HepG2 (cell line): ENCODE data around the gene RSPH4A. TPM values are rescaled to one million over a fixed set of nuclear protein-coding genes. Genes with fewer than 3 reads are reported as not detected.

Experiments used
- BCL6 ChIP-seq: IDR thresholded peaks from 2 replicates; pipeline ENCODE4 v1.6.1; 2016; ENCODE audit warnings: missing genetic modification reagents, missing compliant biosample characterization
- CBX2 ChIP-seq, 2 experiments: fragments of 200-600 bp in 1 of 2; sonication (generic); formaldehyde crosslinking in 1 of 2; IDR thresholded peaks; 2 replicates each; pipeline versions ENCODE4 v1.7.0 to v1.8.1; 2018 to 2022; ENCODE audit warnings: low read depth in 2 of 2, low read length in 1 of 2, mild to moderate bottlenecking in 1 of 2, missing genetic modification reagents in 1 of 2
- CBX5 ChIP-seq: sonication (generic); formaldehyde crosslinking; IDR thresholded peaks from 2 replicates; pipeline ENCODE4 v1.4.0; 2020; ENCODE audit warnings: missing genetic modification reagents, borderline replicate concordance
- DMAP1 ChIP-seq: IDR thresholded peaks from 2 replicates; pipeline ENCODE4 v1.6.1; 2016
- FOXC1 ChIP-seq: sonication (generic); formaldehyde crosslinking; IDR thresholded peaks from 2 replicates; pipeline ENCODE4 v1.8.0; 2022; ENCODE audit warnings: mild to moderate bottlenecking, missing genetic modification reagents, borderline replicate concordance
- FOXK2 ChIP-seq: fragments of 450-650 bp; IDR thresholded peaks from 2 replicates; pipeline ENCODE4 v1.6.1; 2016
- GMEB1 ChIP-seq: sonication (generic); formaldehyde crosslinking; IDR thresholded peaks from 2 replicates; pipeline ENCODE4 v1.5.1; 2020; ENCODE audit warnings: missing genetic modification reagents, mild to moderate bottlenecking, borderline replicate concordance
- NFKB2 ChIP-seq: sonication (generic); formaldehyde crosslinking; IDR thresholded peaks from 2 replicates; pipeline ENCODE4 v1.4.0; 2020; ENCODE audit warnings: missing genetic modification reagents, borderline replicate concordance
- PPARG ChIP-seq: conservative IDR thresholded peaks from 2 replicates; pipeline ENCODE4 v1.6.1; 2016; ENCODE audit warnings: missing biosample characterization, missing genetic modification reagents
- SIN3A ChIP-seq: IDR thresholded peaks from 2 replicates; pipeline ENCODE4 v1.6.1; 2011; ENCODE audit warnings: low read depth, mild to moderate bottlenecking, control low read depth, low read length, borderline replicate concordance
- TBL1XR1 ChIP-seq: fragments of 150-350 bp; IDR thresholded peaks from 2 replicates; pipeline ENCODE4 v1.6.1; 2014; ENCODE audit warnings: borderline replicate concordance, low read length; ENCODE audit not compliant: partially characterized antibody
- TERF1 ChIP-seq: sonication (generic); formaldehyde crosslinking; IDR thresholded peaks from 2 replicates; pipeline ENCODE4 v1.8.0; 2022; ENCODE audit warnings: mild to moderate bottlenecking, missing genetic modification reagents, moderate library complexity
- TFDP1 ChIP-seq: IDR thresholded peaks from 2 replicates; pipeline ENCODE4 v1.6.1; 2016; ENCODE audit warnings: missing compliant biosample characterization, missing genetic modification reagents, borderline replicate concordance
- ZC3H4 ChIP-seq: sonication (generic); formaldehyde crosslinking; IDR thresholded peaks from 2 replicates; pipeline ENCODE4 v1.4.0; 2020; ENCODE audit warnings: missing genetic modification reagents, borderline replicate concordance
- ZNF264 ChIP-seq: sonication (generic); formaldehyde crosslinking; IDR thresholded peaks from 2 replicates; pipeline ENCODE4 v1.4.0; 2020; ENCODE audit warnings: missing genetic modification reagents
- ZNF350 ChIP-seq: sonication (generic); formaldehyde crosslinking; IDR thresholded peaks from 2 replicates; pipeline ENCODE4 v1.4.0; 2020; ENCODE audit warnings: mild to moderate bottlenecking, low read depth, missing genetic modification reagents, borderline replicate concordance
- ZNF383 ChIP-seq: sonication (generic); formaldehyde crosslinking; IDR thresholded peaks from 2 replicates; pipeline ENCODE4 v1.4.0; 2020; ENCODE audit warnings: missing genetic modification reagents, mild to moderate bottlenecking, borderline replicate concordance
- ZNF609 ChIP-seq: sonication (generic); formaldehyde crosslinking; IDR thresholded peaks from 2 replicates; pipeline ENCODE4 v1.4.0; 2020; ENCODE audit warnings: mild to moderate bottlenecking, missing genetic modification reagents, borderline replicate concordance
- ZNF644 ChIP-seq: IDR thresholded peaks from 2 replicates; pipeline ENCODE4 v1.6.1; 2016; ENCODE audit warnings: low read depth
- ZNF703 ChIP-seq: sonication (generic); formaldehyde crosslinking; IDR thresholded peaks from 2 replicates; pipeline ENCODE4 v1.5.1; 2020; ENCODE audit warnings: missing genetic modification reagents, mild to moderate bottlenecking, moderate library complexity, borderline replicate concordance
- ZNF766 ChIP-seq: sonication (generic); formaldehyde crosslinking; IDR thresholded peaks from 2 replicates; pipeline ENCODE4 v1.5.0; 2020; ENCODE audit warnings: missing genetic modification reagents, borderline replicate concordance
- polyA plus RNA-seq, 8 experiments: library from polyadenylated mRNA; depleted of rRNA in 3 of 8; stranded (reverse) in 7 of 8; unstranded in 1 of 8; fragments of >200 nt; fragmentation: Illumina TruSeq in 4 of 8; extraction: Trizol in 4 of 8; gene quantifications; 2 replicates each; pipeline versions ENCODE4 v1.2.1 to v1.2.3, GENCODE V29; 2011 to 2016; ENCODE audit warnings: low read depth in 4 of 8, missing spikeins in 1 of 8, mixed read lengths in 1 of 8; ENCODE audit not compliant: insufficient read depth in 1 of 8
- total RNA-seq, 5 experiments: library from RNA; depleted of rRNA; stranded (reverse); fragments of >200 nt; fragmentation: Illumina TruSeq; extraction: Trizol; gene quantifications; 2 replicates each; pipeline ENCODE4 v1.2.3, GENCODE V29; 2016; ENCODE audit warnings: low read depth in 1 of 5

RSPH4A gene
- total and polyA plus RNA-seq, 2 of the 13 experiments (the other 11 are each of a cell fraction or from before 2014, with no cell fraction given), result 0.24 to 0.40 TPM

GRCh38 chr6:116631379-116631990 is 15.2 kb downstream of the RSPH4A start (continued):
- TF ChIP-seq ZNF609 (CRISPR knock-in tag) (peak; percentile 88; the same call in 1 of the 2 replicates), GMEB1 (peak; percentile 38; the same call in 1 of the 2 replicates), ZNF383 (CRISPR knock-in tag) (no peak), TFDP1 (CRISPR knock-in tag) (peak; percentile 32; the same call in 1 of the 2 replicates), FOXC1 (CRISPR knock-in tag) (0 out of 2 replicates have a peak, but pooled peaks have one; percentile 35), SIN3A (0 out of 2 replicates have a peak, but pooled peaks have one; percentile 66), CBX2 (IDR thresholded peaks at IDR 0.05; ENCODE audit: low read depth, low read length) (no peak), CBX2 (CRISPR knock-in tag; IDR thresholded peaks at IDR 0.05; ENCODE audit: low read depth) (no peak), ZC3H4 (CRISPR knock-in tag) (no peak), PPARG (CRISPR knock-in tag) (peak; percentile 91), NFKB2 (CRISPR knock-in tag) (no peak), BCL6 (CRISPR knock-in tag) (peak; percentile 95), TERF1 (CRISPR knock-in tag) (no peak), ZNF703 (CRISPR knock-in tag) (no peak), ZNF766 (CRISPR knock-in tag) (0 out of 2 replicates have a peak, but pooled peaks have one; percentile 63), CBX5 (CRISPR knock-in tag) (peak; percentile 97; the same call in 1 of the 2 replicates), TBL1XR1 (no peak), ZNF350 (CRISPR knock-in tag) (peak; percentile 76), ZNF644 (CRISPR knock-in tag) (peak; percentile 96), ZNF264 (CRISPR knock-in tag) (peak; percentile 97), DMAP1 (CRISPR knock-in tag) (peak; percentile 87), FOXK2 (peak; percentile 82)
